ENCODE measurements around the gene DNAH6.

- TF ChIP-seq CTCF (IDR thresholded peaks at IDR 0.05 in 2 of 3, conservative IDR thresholded peaks at IDR 0.05 in 1 of 3; ENCODE audit: borderline replicate concordance in 1 of 3, insufficient read depth in 1 of 3, low read depth in 2 of 3, low read length in 2 of 3) (no peak), POLR2AphosphoS5 (IDR thresholded peaks at IDR 0.05; ENCODE audit: low read depth, low read length) (no peak), POLR2A (IDR thresholded peaks at IDR 0.05; ENCODE audit: borderline replicate concordance, extremely low read depth, insufficient read depth, insufficient read length) (no peak), TCF7L2 (IDR thresholded peaks at IDR 0.05; ENCODE audit: borderline replicate concordance, extremely low read depth, insufficient read depth, insufficient read length) (no peak), EZH2 (IDR thresholded peaks at IDR 0.05) (no peak), EZH2phosphoT487 (IDR thresholded peaks at IDR 0.05; ENCODE audit: borderline replicate concordance) (no peak)
Observed at GRCh38 chr2:84550916-84551315, 34.6 kb downstream of the DNAH6 start.
